Uterus (tissue), 4 donors: ENCODE measurements around the gene KLHL3. TPM values are rescaled to one million over a fixed set of nuclear protein-coding genes. Genes with fewer than 3 reads are reported as not detected.

Experiments
- DNase-seq, 2 donors: peaks; one replicate each; pipeline ENCODE4 v3.0.0-alpha.2; 2019 to 2020
- H3K27ac ChIP-seq, 2 donors: fragments of 200-600 bp; sonication (generic); 1 replicate in 1 of 2; 2 replicates in 1 of 2; pipeline ENCODE4 v1.5.1; 2016 to 2018
- H3K27me3 ChIP-seq, 2 donors: fragments of 200-600 bp; sonication (generic); one replicate each; pipeline ENCODE4 v1.5.1; 2018 to 2019; ENCODE audit warnings: control low read depth in 1 of 2
- H3K36me3 ChIP-seq, 2 donors: fragments of 200-600 bp; sonication (generic); one replicate each; pipeline ENCODE4 v1.5.1; 2019; ENCODE audit warnings: control low read depth in 1 of 2
- H3K4me1 ChIP-seq, 2 donors: fragments of 200-600 bp; sonication (generic); one replicate each; pipeline ENCODE4 v1.5.1; 2018 to 2019; ENCODE audit warnings: control low read depth in 1 of 2
- H3K4me3 ChIP-seq, 2 donors: fragments of 200-600 bp; sonication (generic); 1 replicate in 1 of 2; 2 replicates in 1 of 2; pipeline ENCODE4 v1.5.1; 2018 to 2019; ENCODE audit warnings: mild to moderate bottlenecking in 1 of 2
- H3K9me3 ChIP-seq, 2 donors: fragments of 200-600 bp; sonication (generic); one replicate each; pipeline ENCODE4 v1.5.1; 2019; ENCODE audit warnings: control low read depth in 1 of 2
- CTCF ChIP-seq, 4 experiments: fragments of 200-600 bp in 2 of 4; fragments of 450-650 bp in 2 of 4; sonication (generic) in 2 of 4; IDR thresholded peaks; one replicate each; pipeline ENCODE4 v1.5.1; 2016 to 2019; ENCODE audit warnings: antibody characterized with exemption in 4 of 4, mild to moderate bottlenecking in 2 of 4, moderate library complexity in 1 of 4
- POLR2A ChIP-seq, 2 donors: fragments of 450-650 bp; IDR thresholded peaks; one replicate each; pipeline ENCODE4 v1.6.1; 2016; ENCODE audit warnings: antibody characterized with exemption in 2 of 2, mild to moderate bottlenecking in 1 of 2, moderate library complexity in 1 of 2
- intact Hi-C: fragments of 100-400 bp; cut with DNase I; formaldehyde crosslinking; loops from one replicate; pipeline ENCODE4 v1.15.1; 2023; ENCODE audit warnings: low total_unique reads
- total RNA-seq, 4 donors: library from RNA; depleted of rRNA in 3 of 4; stranded (reverse); fragments of >200 nt in 3 of 4; gene quantifications; one replicate each; pipeline versions ENCODE4 v1.1.0 to v1.2.4, GENCODE V29; 2014 to 2023
- donor health status: DM: yes; HTN: yes; CAD: no.

Gene KLHL3
- total RNA-seq, 4 donors from 2014 or later: 3.1 to 21.8 (median 8.9) TPM

GRCh38 chr5:137708796-137709559, 26.9 kb downstream of the KLHL3 start:
- Histone ChIP-seq H3K27me3 (no peaks in the 10 kb centered on the region), H3K27ac (no peak overlapping the region), H3K4me1 (no peaks in the 10 kb centered on the region), H3K4me3 (no peak overlapping the region), H3K36me3 (no peaks in the 10 kb centered on the region), H3K9me3 (peaks cover 0 to 6% of the 10 kb centered on the region in 2 donors)
- peak in 1 of 2 donors; percentile 14 for DNase-seq
- TF ChIP-seq POLR2A (IDR thresholded peaks at IDR 0.05) (no peak), CTCF (IDR thresholded peaks at IDR 0.05) (no peak)
- intact Hi-C loops: no loop called here

GRCh38 chr5:137708062-137708461, 27.8 kb downstream of the KLHL3 start:
- no peaks in the 10 kb centered on the region for H3K36me3 ChIP-seq
- no peak overlapping the region for H3K27ac ChIP-seq
- DNase-seq: no peak
- no peaks in the 10 kb centered on the region for H3K27me3 ChIP-seq
- intact Hi-C loops: no loop called here
- H3K9me3 ChIP-seq: peaks cover 0 to under 1% of the 10 kb centered on the region in 2 donors
- no peak for TF ChIP-seq CTCF (IDR thresholded peaks at IDR 0.05)
- no peak for TF ChIP-seq POLR2A (IDR thresholded peaks at IDR 0.05)
- no peaks in the 10 kb centered on the region for H3K4me1 ChIP-seq
- no peak overlapping the region for H3K4me3 ChIP-seq

- no peaks in the 10 kb centered on the region for H3K36me3 ChIP-seq
- intact Hi-C loops: no loop called here
Observed at GRCh38 chr5:137706841-137707240, 29.0 kb downstream of the KLHL3 start.

DNA sequence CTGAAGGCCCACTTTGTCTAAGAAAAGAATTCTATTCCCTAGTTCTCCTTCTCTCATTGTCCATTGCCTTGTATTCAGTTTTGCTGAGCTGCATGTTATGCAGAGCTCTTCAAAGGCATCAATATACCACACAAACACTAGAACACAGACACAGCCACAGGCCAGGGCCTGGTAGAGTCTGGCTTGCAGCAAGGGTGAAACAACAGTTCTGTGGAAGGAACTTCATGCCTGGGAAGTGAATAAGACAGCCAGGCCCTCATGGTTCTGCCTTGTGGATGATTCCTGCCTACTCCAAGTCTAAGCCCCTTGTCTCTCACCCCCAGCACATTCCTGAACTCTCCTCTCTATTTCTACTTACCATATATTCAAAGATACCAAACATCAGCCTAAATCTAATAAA, 30.8 kb downstream of the KLHL3 start:
- Histone ChIP-seq H3K4me3 (no peak overlapping the region), H3K27ac (no peak overlapping the region), H3K27me3 (no peaks in the 10 kb centered on the region), H3K36me3 (no peaks in the 10 kb centered on the region), H3K9me3 (no peaks in the 10 kb centered on the region), H3K4me1 (no peaks in the 10 kb centered on the region)
- intact Hi-C loops: no loop called here
- DNase-seq: no peak
- TF ChIP-seq POLR2A (IDR thresholded peaks at IDR 0.05) (no peak), CTCF (IDR thresholded peaks at IDR 0.05) (no peak)

More at GRCh38 chr5:137706841-137707240, 29.0 kb downstream of the KLHL3 start:
- TF ChIP-seq CTCF (IDR thresholded peaks at IDR 0.05) (no peak), POLR2A (IDR thresholded peaks at IDR 0.05) (no peak)
- no peak overlapping the region for H3K27ac ChIP-seq
- H3K9me3 ChIP-seq: no peaks in the 10 kb centered on the region
- no peak for DNase-seq
- no peaks in the 10 kb centered on the region for H3K27me3 ChIP-seq
- H3K4me1 ChIP-seq: no peaks in the 10 kb centered on the region
- no peak overlapping the region for H3K4me3 ChIP-seq

DNA sequence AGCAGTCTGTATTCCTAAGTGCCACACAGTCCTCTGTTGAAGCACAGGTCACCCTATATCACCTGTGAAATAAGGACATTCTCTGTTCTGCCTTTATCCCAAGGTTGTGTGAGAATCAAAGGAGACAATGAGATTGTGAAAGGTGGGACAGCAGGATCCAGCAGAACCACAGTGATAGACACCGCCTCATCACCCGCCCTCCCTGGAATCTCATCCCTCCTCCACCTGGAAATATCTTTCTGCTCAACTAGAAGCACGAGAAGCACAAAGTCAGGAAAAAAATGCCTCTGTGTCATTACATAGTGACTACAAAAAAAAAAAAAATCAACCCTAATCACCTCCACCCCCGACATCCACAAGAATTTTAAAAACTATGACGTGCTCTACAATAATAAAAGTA, 32.3 kb downstream of the KLHL3 start:
- Histone ChIP-seq H3K27me3 (no peaks in the 10 kb centered on the region), H3K9me3 (no peaks in the 10 kb centered on the region), H3K27ac (no peak overlapping the region), H3K4me1 (no peaks in the 10 kb centered on the region), H3K36me3 (no peaks in the 10 kb centered on the region), H3K4me3 (no peak overlapping the region)
- intact Hi-C loops: no loop called here
- no peak for DNase-seq
- TF ChIP-seq POLR2A (IDR thresholded peaks at IDR 0.05) (no peak), CTCF (IDR thresholded peaks at IDR 0.05) (no peak)
